ENCODE results near the gene GPR78.

GRCh38 chr4:8615366-8615765, 35.2 kb downstream of the GPR78 start:
- TF ChIP-seq CTCF (conservative IDR thresholded peaks at IDR 0.05 in 1 of 2, IDR thresholded peaks at IDR 0.05 in 1 of 2; ENCODE audit: low read depth in 1 of 2, low read length in 2 of 2) (no peak), EZH2 (IDR thresholded peaks at IDR 0.05; ENCODE audit: low read length, missing control alignments) (no peak)

Data from fibroblast of lung (primary cell).